Suprapubic skin (tissue), 4 donors: ENCODE data around the gene ZNF124. TPM values are rescaled to one million over a fixed set of nuclear protein-coding genes. Genes with fewer than 3 reads are reported as not detected.
A peak's percentile ranks its signal among the peaks of the same experiment; 100 is the strongest.
"Not testable (repeated sequence)": the region's sequence is repeated elsewhere in the genome, so short reads cannot be mapped to it uniquely, and the experiment has no call there.

Experiments
- DNase-seq, 2 donors: peaks; one replicate each; pipeline ENCODE4 v3.0.0-alpha.2; 2019; ENCODE audit warnings: low spot score in 2 of 2
- H3K27ac ChIP-seq: fragments of 200-600 bp; sonication (generic); one replicate; pipeline ENCODE4 v1.5.1; 2019
- H3K27me3 ChIP-seq: fragments of 200-600 bp; sonication (generic); one replicate; pipeline ENCODE4 v1.5.1; 2019
- H3K36me3 ChIP-seq: fragments of 200-600 bp; sonication (generic); one replicate; pipeline ENCODE4 v1.5.1; 2019
- H3K4me1 ChIP-seq: fragments of 200-600 bp; sonication (generic); one replicate; pipeline ENCODE4 v1.5.1; 2019
- H3K4me3 ChIP-seq: fragments of 200-600 bp; sonication (generic); one replicate; pipeline ENCODE4 v1.5.1; 2019; ENCODE audit warnings: mild to moderate bottlenecking
- H3K9me3 ChIP-seq: fragments of 200-600 bp; sonication (generic); one replicate; pipeline ENCODE4 v1.5.1; 2019
- CTCF ChIP-seq, 2 donors: fragments of 200-600 bp in 1 of 2; fragments of 450-650 bp in 1 of 2; sonication (generic) in 1 of 2; IDR thresholded peaks; one replicate each; pipeline ENCODE4 v1.5.1; 2016 to 2019; ENCODE audit warnings: antibody characterized with exemption in 2 of 2, mild to moderate bottlenecking in 1 of 2, moderate library complexity in 1 of 2
- EP300 ChIP-seq: sonication (generic); formaldehyde crosslinking; IDR thresholded peaks from one replicate; pipeline ENCODE4 v1.6.1; 2017; ENCODE audit warnings: antibody characterized with exemption
- POLR2A ChIP-seq, 2 donors: fragments of 450-650 bp; IDR thresholded peaks; one replicate each; pipeline ENCODE4 v1.6.1; 2017; ENCODE audit warnings: antibody characterized with exemption in 2 of 2, mild to moderate bottlenecking in 2 of 2, moderate library complexity in 2 of 2
- POLR2AphosphoS5 ChIP-seq, 3 donors: sonication (generic); formaldehyde crosslinking; IDR thresholded peaks; one replicate each; pipeline ENCODE4 v1.6.1; 2017; ENCODE audit warnings: antibody characterized with exemption in 3 of 3
- WGBS: methylation state at CpG from one replicate; pipeline ENCODE4 v1.1.5; 2018; 5-methylcytosine and 5-hydroxymethylcytosine counted together
- total RNA-seq, 4 donors: library from RNA; depleted of rRNA; stranded (reverse); fragments of >200 nt; gene quantifications; one replicate each; pipeline ENCODE4 v1.1.0, GENCODE V29; 2016

The ZNF124 gene
- total RNA-seq, 4 donors from 2014 or later = 12.6 to 15.1 (median 14.4) TPM

DNA sequence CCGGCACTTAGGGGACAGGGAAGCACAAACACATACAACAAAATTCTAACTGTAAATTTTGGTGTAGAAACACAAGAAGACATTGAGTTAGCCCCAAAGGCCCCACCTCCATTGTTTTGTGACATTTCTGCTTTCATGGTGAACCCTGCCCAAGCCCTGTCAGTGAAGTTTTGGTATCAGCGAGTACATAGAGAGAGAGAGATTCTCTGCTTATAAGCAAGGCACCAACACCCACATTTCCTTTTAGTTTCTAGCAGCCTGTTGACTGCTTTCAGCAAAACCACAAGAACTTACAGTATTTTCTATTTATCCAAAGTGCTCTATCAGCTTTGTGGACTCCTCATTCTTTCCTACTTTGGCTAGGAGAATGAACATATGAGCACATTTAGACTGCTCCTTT is 24.0 kb downstream of the ZNF124 start:
- Histone ChIP-seq H3K9me3 (peaks cover 32% of the 10 kb centered on the region), H3K36me3 (peaks cover 22% of the 10 kb centered on the region), H3K4me1 (no peaks in the 10 kb centered on the region), H3K4me3 (no peak overlapping the region), H3K27me3 (no peaks in the 10 kb centered on the region), H3K27ac (no peak overlapping the region)
- WGBS = 100% methylated on average over 2 of the region's 2 CpGs
- TF ChIP-seq POLR2A (IDR thresholded peaks at IDR 0.05) = no peak
- DNase-seq = no peak

DNA sequence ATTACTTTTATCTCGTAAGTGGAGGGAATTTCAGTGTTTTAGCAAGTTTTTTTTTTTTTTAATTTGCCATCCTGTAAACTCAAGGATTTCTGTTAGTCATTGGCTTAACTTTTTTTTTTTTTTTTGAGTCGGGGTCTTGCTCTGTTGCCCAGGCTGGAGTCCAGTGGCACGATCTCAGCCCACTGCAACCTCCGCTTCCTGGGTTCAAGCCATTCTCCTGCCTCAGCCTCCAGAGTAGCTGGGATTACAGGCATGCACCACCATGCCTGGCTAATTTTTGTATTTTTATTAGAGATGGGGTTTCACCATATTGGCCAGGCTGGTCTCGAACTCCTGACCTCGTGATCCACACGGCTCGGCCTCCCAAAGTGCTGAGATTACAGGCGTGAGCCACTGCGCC is 24.7 kb downstream of the ZNF124 start:
- H3K27me3 ChIP-seq, H3K4me3 ChIP-seq, DNase-seq, H3K4me1 ChIP-seq, H3K27ac ChIP-seq: not testable (repeated sequence)
- peaks cover 16% of the 10 kb centered on the region for H3K36me3 ChIP-seq
- WGBS = over 99% methylated on average over 10 of the region's 10 CpGs
- H3K9me3 ChIP-seq = peaks cover 34% of the 10 kb centered on the region

DNA sequence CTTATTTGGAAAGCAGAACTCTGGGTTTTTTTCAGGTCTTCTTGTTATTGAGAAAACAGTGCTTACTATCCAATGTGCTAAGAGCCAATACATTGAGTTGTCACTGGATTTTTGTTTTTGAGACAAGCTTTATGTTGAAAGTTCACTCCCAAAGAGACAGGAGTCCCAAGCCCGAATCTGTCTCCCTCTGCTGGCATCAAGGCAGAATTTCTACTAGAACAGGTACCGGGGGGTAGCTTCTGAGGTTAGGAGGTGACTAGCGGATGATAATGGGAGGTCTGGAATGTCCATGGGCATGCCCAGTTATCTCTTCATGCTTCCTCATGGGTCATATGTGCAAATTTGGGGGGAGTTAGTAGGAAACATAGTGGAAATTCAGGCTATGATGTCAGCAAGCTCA is 25.1 kb downstream of the ZNF124 start:
- WGBS = 92% methylated on average over 3 of the region's 3 CpGs
- TF ChIP-seq POLR2AphosphoS5 (IDR thresholded peaks at IDR 0.05) = no peak
- no peak for TF ChIP-seq POLR2A (IDR thresholded peaks at IDR 0.05)
- TF ChIP-seq CTCF (IDR thresholded peaks at IDR 0.05) = no peak
- no peak for TF ChIP-seq EP300
- no peaks in the 10 kb centered on the region for H3K4me1 ChIP-seq
- no peaks in the 10 kb centered on the region for H3K27me3 ChIP-seq
- peaks cover 35% of the 10 kb centered on the region for H3K9me3 ChIP-seq
- no peak overlapping the region for H3K4me3 ChIP-seq
- peaks cover 16% of the 10 kb centered on the region for H3K36me3 ChIP-seq
- no peak for DNase-seq
- H3K27ac ChIP-seq = no peak overlapping the region

GRCh38 chr1:247145279-247145678 is 26.5 kb downstream of the ZNF124 start:
- H3K4me3 ChIP-seq = no peak overlapping the region
- WGBS = 92% methylated on average over 6 of the region's 6 CpGs
- peaks cover 41% of the 10 kb centered on the region for H3K9me3 ChIP-seq
- no peak for TF ChIP-seq POLR2A (IDR thresholded peaks at IDR 0.05)
- TF ChIP-seq CTCF (IDR thresholded peaks at IDR 0.05) = no peak
- no peak for TF ChIP-seq EP300
- TF ChIP-seq POLR2AphosphoS5 (IDR thresholded peaks at IDR 0.05) = no peak
- DNase-seq = no peak
- H3K27me3 ChIP-seq = no peaks in the 10 kb centered on the region
- H3K4me1 ChIP-seq = no peaks in the 10 kb centered on the region
- H3K27ac ChIP-seq = no peak overlapping the region
- peaks cover 16% of the 10 kb centered on the region for H3K36me3 ChIP-seq

DNA sequence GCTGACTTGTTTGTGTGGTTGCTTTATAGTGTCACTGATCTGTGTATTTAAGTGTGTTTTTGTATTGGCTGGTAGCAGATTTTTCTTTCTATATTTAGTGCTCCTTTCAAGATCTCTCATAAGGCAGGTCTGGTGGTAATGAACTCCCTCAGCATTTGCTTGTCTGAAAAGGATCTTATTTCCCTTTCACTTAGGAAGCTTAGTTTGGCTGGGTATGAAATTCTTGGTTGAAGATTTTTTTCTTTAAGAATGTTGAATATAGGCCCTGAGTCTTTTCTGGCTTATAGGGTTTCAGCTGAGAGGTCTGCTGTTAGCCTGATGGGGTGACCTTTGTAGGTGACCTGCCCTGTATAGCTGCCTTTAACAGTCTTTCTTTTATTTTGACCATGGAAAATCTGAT is 32.3 kb downstream of the ZNF124 start:
- H3K9me3 ChIP-seq = peaks cover 49% of the 10 kb centered on the region
- H3K27ac ChIP-seq, H3K4me3 ChIP-seq, DNase-seq, H3K36me3 ChIP-seq, H3K27me3 ChIP-seq, H3K4me1 ChIP-seq: not testable (repeated sequence)

GRCh38 chr1:247131236-247131635 is 40.6 kb downstream of the ZNF124 start:
- no peaks in the 10 kb centered on the region for H3K27me3 ChIP-seq
- TF ChIP-seq POLR2A (IDR thresholded peaks at IDR 0.05) = no peak
- no peak for TF ChIP-seq EP300
- WGBS = 95% methylated on average over 9 of the region's 10 CpGs

DNA sequence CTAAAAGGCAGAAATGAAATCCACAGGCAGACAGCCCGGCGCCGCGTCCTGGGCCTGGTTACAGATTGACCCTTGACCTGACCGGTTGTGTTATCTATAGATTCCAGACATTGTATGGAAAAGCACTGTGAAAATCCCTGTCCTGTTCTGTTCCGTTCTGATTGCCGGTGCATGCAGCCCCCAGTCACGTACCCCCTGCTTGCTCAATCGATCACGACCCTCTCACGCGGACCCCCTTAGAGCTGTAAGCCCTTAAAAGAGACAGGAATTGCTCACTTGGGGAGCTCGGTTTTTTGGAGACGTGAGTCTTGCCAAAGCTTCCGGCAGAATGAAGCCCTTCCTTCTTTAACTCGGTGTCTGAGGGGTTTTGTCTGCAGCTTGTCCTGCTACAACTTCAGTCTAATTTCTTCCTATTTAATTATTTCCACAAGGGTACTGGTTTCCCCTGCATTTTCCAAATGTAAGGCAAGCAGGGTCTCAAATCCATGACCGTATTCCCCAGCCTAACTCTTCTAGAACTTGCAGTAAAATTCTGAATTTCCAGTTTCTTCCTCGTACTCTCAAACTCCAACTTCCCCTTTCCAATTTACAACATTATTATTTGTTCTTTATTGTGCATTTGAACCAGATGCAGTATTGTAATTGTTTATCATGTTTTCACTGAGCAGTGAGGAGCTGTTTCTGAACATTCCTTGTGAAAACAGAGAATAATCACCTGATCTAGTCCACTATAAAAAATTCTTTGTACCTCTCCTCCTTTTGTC is 44.1 kb downstream of the ZNF124 start:
- not testable (repeated sequence) for DNase-seq, H3K9me3 ChIP-seq, H3K4me1 ChIP-seq, H3K36me3 ChIP-seq, H3K27me3 ChIP-seq, H3K27ac ChIP-seq
- H3K4me3 ChIP-seq = peak overlapping the region; percentile 7
- 38% methylated on average over 13 of the region's 18 CpGs for WGBS

More at GRCh38 chr1:247131236-247131635, 40.6 kb downstream of the ZNF124 start:
- Histone ChIP-seq H3K27ac (no peak overlapping the region), H3K4me3 (no peak overlapping the region), H3K9me3 (peaks cover 17% of the 10 kb centered on the region), H3K4me1 (peaks cover 3% of the 10 kb centered on the region), H3K36me3 (peaks cover 6% of the 10 kb centered on the region)
- DNase-seq = no peak

DNA sequence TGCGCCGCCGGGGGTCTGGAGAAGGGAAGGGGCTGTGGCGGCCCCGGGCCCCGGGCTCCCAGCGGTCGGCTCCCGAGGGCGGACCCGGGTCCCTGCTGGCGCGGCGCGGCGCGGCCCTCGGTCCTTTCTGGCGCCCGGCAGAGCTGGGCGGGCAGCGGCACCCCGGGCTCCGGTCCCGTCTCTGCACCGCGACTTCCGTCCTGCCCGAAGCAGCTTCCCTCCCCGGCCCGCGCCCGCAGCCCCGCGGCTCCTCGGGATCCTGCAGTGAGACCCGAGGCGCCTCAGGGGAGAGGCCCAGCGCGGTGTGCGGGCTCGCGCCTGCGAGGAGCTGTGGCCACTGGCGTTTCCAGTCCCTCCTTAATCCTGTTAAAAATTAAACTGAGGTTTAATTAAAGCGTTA is 45.2 kb downstream of the ZNF124 start:
- no CpG with 5 or more reads among the region's 46 CpGs for WGBS
- H3K27ac ChIP-seq, H3K27me3 ChIP-seq, DNase-seq, H3K36me3 ChIP-seq, H3K4me3 ChIP-seq, H3K9me3 ChIP-seq, H3K4me1 ChIP-seq: not testable (repeated sequence)

DNA sequence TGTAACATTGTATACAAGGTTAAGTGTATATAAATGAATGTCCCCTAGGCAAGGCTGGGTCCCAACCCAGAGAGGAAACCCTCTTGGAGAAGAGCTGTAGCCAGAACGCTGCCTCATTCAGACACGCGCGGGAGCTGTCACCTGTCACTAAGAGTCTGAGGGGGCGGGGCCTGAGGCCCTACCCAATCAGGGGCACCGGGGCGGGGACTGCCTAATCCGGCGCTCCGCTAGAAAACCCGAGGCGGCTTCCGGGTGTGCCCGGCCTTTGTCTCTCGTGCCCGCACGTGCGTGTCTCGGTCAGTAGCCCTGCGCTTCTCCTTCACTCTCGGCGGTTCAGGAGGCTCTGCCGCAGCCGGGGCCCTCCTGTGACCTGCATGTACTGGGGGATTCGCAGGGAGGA is 45.7 kb downstream of the ZNF124 start:
- not testable (repeated sequence) for H3K27me3 ChIP-seq, H3K27ac ChIP-seq, H3K4me3 ChIP-seq, H3K9me3 ChIP-seq, H3K36me3 ChIP-seq, DNase-seq, H3K4me1 ChIP-seq
- WGBS = no CpG with 5 or more reads among the region's 25 CpGs
